GM23338 (cell line): Measurements from ENCODE around the gene BICRA. TPM values are rescaled to one million over a fixed set of nuclear protein-coding genes. Genes with fewer than 3 reads are reported as not detected.
"Not testable (repeated sequence)": the region's sequence is repeated elsewhere in the genome, so short reads cannot be mapped to it uniquely, and the experiment has no call there.

Experiments
- ATAC-seq: fragments of 200-7000 bp; cut with Tn5 transposase; 3 replicates; pipeline ENCODE4 v1.9.1; 2020
- DNase-seq: peaks from one replicate; pipeline ENCODE4 v3.0.0-alpha.2; 2015; ENCODE audit warnings: low spot score
- H2AFZ ChIP-seq: fragments of 200-600 bp; sonication (generic); 2 replicates; pipeline ENCODE4 v1.8.0; 2016; ENCODE audit warnings: antibody characterized with exemption, mild to moderate bottlenecking, moderate library complexity
- H3F3A ChIP-seq: fragments of 200-600 bp; sonication (generic); replicated peaks from 2 replicates; pipeline ENCODE4 v1.8.0; 2017; ENCODE audit warnings: antibody characterized with exemption, mixed run types, low read depth
- H3K27ac ChIP-seq: fragments of 200-600 bp; sonication (generic); 2 replicates; pipeline ENCODE4 v1.6.1; 2016; ENCODE audit warnings: low read depth
- H3K27me3 ChIP-seq: fragments of 200-600 bp; sonication (generic); 2 replicates; pipeline ENCODE4 v1.8.0; 2016; ENCODE audit warnings: mild to moderate bottlenecking, mixed run types, moderate library complexity; ENCODE audit not compliant: insufficient read depth
- H3K36me3 ChIP-seq: fragments of 200-600 bp; sonication (generic); 2 replicates; pipeline ENCODE4 v1.8.0; 2016; ENCODE audit warnings: mild to moderate bottlenecking; ENCODE audit not compliant: insufficient read depth
- H3K4me1 ChIP-seq: fragments of 200-600 bp; sonication (generic); 2 replicates; pipeline ENCODE4 v1.8.0; 2016; ENCODE audit warnings: mild to moderate bottlenecking, moderate library complexity; ENCODE audit not compliant: insufficient read depth
- H3K4me2 ChIP-seq: fragments of 200-600 bp; sonication (generic); 2 replicates; pipeline ENCODE4 v1.7.1; 2017; ENCODE audit warnings: mixed run types
- H3K4me3 ChIP-seq: fragments of 200-600 bp; sonication (generic); 2 replicates; pipeline ENCODE4 v1.6.1; 2016; ENCODE audit warnings: mixed run types
- H3K79me2 ChIP-seq: fragments of 200-600 bp; sonication (generic); replicated peaks from 2 replicates; pipeline ENCODE4 v1.8.0; 2017; ENCODE audit warnings: mild to moderate bottlenecking; ENCODE audit not compliant: insufficient read depth
- H3K9me2 ChIP-seq: fragments of 200-600 bp; sonication (generic); 2 replicates; pipeline ENCODE4 v1.8.0; 2017; ENCODE audit not compliant: insufficient read depth
- H4K20me1 ChIP-seq: fragments of 200-600 bp; sonication (generic); replicated peaks from 2 replicates; pipeline ENCODE4 v1.8.0; 2017; ENCODE audit warnings: mild to moderate bottlenecking; ENCODE audit not compliant: insufficient read depth
- H3K27ac Mint-ChIP-seq: 2 replicates; pipeline ENCODE4 v1.8.0; 2020; ENCODE audit warnings: inconsistent platforms, mild to moderate bottlenecking, moderate library complexity, mixed read lengths
- H3K27me3 Mint-ChIP-seq: 3 replicates; pipeline ENCODE4 v1.8.0; 2022; ENCODE audit warnings: low read depth, mild to moderate bottlenecking, moderate library complexity, mixed read lengths, inconsistent platforms; ENCODE audit not compliant: insufficient read depth, poor library complexity
- H3K36me3 Mint-ChIP-seq: 3 replicates; pipeline ENCODE4 v1.8.0; 2021; ENCODE audit warnings: low read depth, mild to moderate bottlenecking, inconsistent platforms, moderate library complexity, mixed read lengths
- H3K4me1 Mint-ChIP-seq: 3 replicates; pipeline ENCODE4 v1.8.0; 2020; ENCODE audit warnings: mild to moderate bottlenecking, inconsistent platforms, mixed read lengths
- H3K4me3 Mint-ChIP-seq: 3 replicates; pipeline ENCODE4 v1.8.0; 2021; ENCODE audit warnings: moderate library complexity, mild to moderate bottlenecking, inconsistent platforms, mixed read lengths
- H3K9me3 Mint-ChIP-seq: 3 replicates; pipeline ENCODE4 v1.8.0; 2020; ENCODE audit warnings: moderate library complexity, mild to moderate bottlenecking, inconsistent platforms, mixed read lengths
- CREB1 ChIP-seq: fragments of 250-450 bp; sonication (Bioruptor Pico); IDR thresholded peaks from 2 replicates; pipeline ENCODE4 v1.5.0; 2020; ENCODE audit warnings: low read depth, mild to moderate bottlenecking, moderate library complexity
- POLR2AphosphoS5 ChIP-seq: IDR thresholded peaks from 2 replicates; pipeline ENCODE4 v1.6.1; 2016; ENCODE audit warnings: antibody characterized with exemption, low read depth
- ZNF114 ChIP-seq: fragments of 250-450 bp; sonication (Bioruptor Pico); IDR thresholded peaks from 2 replicates; pipeline ENCODE4 v1.5.0; 2020; ENCODE audit warnings: mild to moderate bottlenecking, moderate library complexity
- ZNF331 ChIP-seq: fragments of 250-450 bp; sonication (Bioruptor Pico); IDR thresholded peaks from 2 replicates; pipeline ENCODE4 v1.5.0; 2020; ENCODE audit warnings: low read depth, mild to moderate bottlenecking, moderate library complexity
- polyA plus RNA-seq: library from polyadenylated mRNA; unstranded; fragments of >200 nt; fragmentation: Nextera tagmentation; extraction: Ambion mirVana; gene quantifications from 2 replicates; pipeline ENCODE4 v1.2.1, GENCODE V29; 2016
- total RNA-seq: library from RNA; depleted of rRNA; stranded (reverse); fragments of >200 nt; shearing (Covaris generic); gene quantifications from 2 replicates; pipeline ENCODE4 v1.2.3, GENCODE V29; 2014
- TF ChIP-seq, protein P1 (sequence below): IDR thresholded peaks from 2 replicates; pipeline ENCODE4 v1.6.1; 2016; ENCODE audit warnings: antibody characterized with exemption

BICRA gene
- total and polyA plus RNA-seq, 2 experiments from 2014 or later: 7.0 to 37.7 TPM

DNA sequence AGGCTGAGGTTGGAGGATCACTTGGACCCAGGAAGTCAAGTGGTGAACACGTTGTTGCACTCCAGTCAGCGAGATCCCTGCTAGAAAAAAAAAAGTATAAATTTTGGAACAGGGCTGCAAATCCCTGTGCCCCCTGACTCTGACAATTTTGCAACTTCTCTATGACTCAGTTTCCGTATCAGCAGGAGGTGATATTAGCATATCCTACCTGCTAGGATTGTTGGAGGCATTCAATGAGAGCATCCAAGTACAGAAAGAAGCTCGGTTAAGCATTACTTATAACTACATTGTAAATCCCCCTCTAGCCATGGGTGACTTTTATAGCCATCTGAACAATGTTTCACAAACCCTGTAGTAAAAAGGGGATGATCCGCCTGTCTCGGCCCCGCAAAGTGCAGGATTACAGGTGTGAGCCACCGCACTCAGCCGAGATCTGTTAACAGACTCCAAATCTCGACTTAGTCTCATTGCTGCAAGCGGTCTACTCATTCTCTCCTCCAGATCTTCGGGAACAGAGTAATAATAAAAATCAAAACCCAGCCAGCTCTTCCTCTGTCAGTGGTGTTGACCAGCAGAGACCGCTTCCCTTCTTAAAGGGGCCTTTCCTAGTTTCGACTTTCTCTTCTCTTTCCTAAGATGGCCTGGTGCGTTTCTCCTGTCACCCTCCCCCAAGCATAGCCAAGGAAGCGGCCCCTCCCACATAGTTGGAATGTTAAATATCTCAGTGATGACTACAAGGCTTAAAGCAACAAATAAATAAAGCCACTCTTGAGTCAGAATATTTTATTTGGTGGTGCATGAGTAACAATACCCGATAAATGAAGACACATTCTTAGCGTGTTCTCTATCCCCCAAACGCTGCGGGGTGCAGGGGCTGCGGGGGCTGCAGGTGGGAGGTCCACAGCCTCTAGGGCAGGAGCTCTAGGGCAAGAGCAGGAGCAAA, 10.3 kb upstream of the BICRA start:
- no peaks in the 10 kb centered on the region for H3K36me3 ChIP-seq
- DNase-seq: peak; percentile 97
- peak overlapping the region; percentile 58 for H3K4me2 ChIP-seq
- H3K4me3 Mint-ChIP-seq: peak overlapping the region; percentile 71
- TF ChIP-seq ZNF331 (CRISPR knock-in tag) (no peak), POLR2AphosphoS5 (0 out of 2 replicates have a peak, but pooled peaks have one; percentile 23), CREB1 (0 out of 2 replicates have a peak, but pooled peaks have one; percentile 22), ZNF114 (CRISPR knock-in tag) (no peak)
- TF ChIP-seq, protein P1, sequence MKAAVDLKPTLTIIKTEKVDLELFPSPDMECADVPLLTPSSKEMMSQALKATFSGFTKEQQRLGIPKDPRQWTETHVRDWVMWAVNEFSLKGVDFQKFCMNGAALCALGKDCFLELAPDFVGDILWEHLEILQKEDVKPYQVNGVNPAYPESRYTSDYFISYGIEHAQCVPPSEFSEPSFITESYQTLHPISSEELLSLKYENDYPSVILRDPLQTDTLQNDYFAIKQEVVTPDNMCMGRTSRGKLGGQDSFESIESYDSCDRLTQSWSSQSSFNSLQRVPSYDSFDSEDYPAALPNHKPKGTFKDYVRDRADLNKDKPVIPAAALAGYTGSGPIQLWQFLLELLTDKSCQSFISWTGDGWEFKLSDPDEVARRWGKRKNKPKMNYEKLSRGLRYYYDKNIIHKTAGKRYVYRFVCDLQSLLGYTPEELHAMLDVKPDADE: peak; percentile 17; the same call in 1 of the 2 replicates
- H3K27ac ChIP-seq: peak overlapping the region; percentile 96
- peak overlapping the region; percentile 97 for H3K27ac Mint-ChIP-seq
- no peaks in the 10 kb centered on the region for H3K79me2 ChIP-seq
- no peaks in the 10 kb centered on the region for H4K20me1 ChIP-seq
- ATAC-seq: peak; percentile 19
- peaks cover 12% of the 10 kb centered on the region; the same call in 1 of the 2 replicates for H3K4me1 ChIP-seq
- H3K4me1 Mint-ChIP-seq: peaks cover 17% of the 10 kb centered on the region; the same call in 2 of the 3 replicates
- H3K27me3 ChIP-seq: no peaks in the 10 kb centered on the region
- H3K9me3 Mint-ChIP-seq: no peaks in the 10 kb centered on the region; the same call in 2 of the 3 replicates
- peak overlapping the region; percentile 63 for H3K4me3 ChIP-seq
- peaks cover 11% of the 10 kb centered on the region for H3K27me3 Mint-ChIP-seq
- no peaks in the 10 kb centered on the region for H3K36me3 Mint-ChIP-seq
- no peak overlapping the region for H2AFZ ChIP-seq
- no peaks in the 10 kb centered on the region for H3K9me2 ChIP-seq
- H3F3A ChIP-seq: peaks cover 22% of the 10 kb centered on the region

DNA sequence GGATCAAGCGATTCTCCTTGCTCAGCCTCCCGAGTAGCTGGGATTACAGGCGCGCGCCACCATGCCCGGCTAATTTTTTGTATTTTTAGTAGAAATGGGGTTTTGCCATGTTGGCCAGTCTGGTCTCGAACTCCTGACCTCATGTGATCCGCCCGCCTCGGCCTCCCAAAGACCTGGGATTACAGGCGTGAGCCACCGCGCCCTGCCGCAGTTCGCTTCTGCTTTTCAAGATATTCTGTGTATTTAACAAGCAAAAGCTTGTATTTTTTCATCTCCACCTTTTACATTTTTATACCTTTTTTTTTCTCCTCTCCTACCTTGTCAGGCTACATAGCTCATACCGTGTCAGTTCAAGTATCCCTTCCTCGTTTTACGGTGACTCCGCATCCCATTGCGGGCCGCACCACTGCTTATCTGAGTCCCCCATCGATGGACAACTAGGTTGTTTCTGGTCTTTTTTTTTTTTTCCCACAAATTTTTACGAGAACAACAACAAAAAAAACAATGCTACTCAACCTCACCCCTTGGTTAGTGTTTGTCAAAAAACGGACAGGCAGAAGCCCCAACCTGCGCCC, 9.2 kb upstream of the BICRA start:
- not testable (repeated sequence) for H2AFZ ChIP-seq
- H3K27ac ChIP-seq: peak overlapping the region; percentile 68
- ATAC-seq: peak; percentile 17

More for the DNA sequence above, 9.2 kb upstream of the BICRA start:
- not testable (repeated sequence) for H3K36me3 Mint-ChIP-seq, H3K9me2 ChIP-seq, H3K9me3 Mint-ChIP-seq, H3K36me3 ChIP-seq, H3K27me3 ChIP-seq, H3K79me2 ChIP-seq, H4K20me1 ChIP-seq
- Histone ChIP-seq H3F3A (peaks cover 22% of the 10 kb centered on the region), H3K4me2 (peak overlapping the region; percentile 5), H3K4me1 (peaks cover 12% of the 10 kb centered on the region; the same call in 1 of the 2 replicates), H3K4me3 (peak overlapping the region; percentile 63)
- peak overlapping the region; percentile 97 for H3K27ac Mint-ChIP-seq
- H3K4me1 Mint-ChIP-seq: peaks cover 17% of the 10 kb centered on the region; the same call in 2 of the 3 replicates
- H3K4me3 Mint-ChIP-seq: peak overlapping the region; percentile 71
- H3K27me3 Mint-ChIP-seq: peaks cover 12% of the 10 kb centered on the region
- peak; percentile 73 for DNase-seq
